K562 (cell line): ENCODE results near the gene NDST3.

ENCODE experiments used
- FOSL1 ChIP-seq: fragments of 200-800 bp; sonication (Bioruptor generic); conservative IDR thresholded peaks from 2 replicates; pipeline ENCODE4 v1.6.1; 2016; ENCODE audit warnings: missing genetic modification characterization, missing compliant biosample characterization
- HCFC1 ChIP-seq: IDR thresholded peaks from 2 replicates; pipeline ENCODE4 v1.6.1; 2012; ENCODE audit warnings: low read depth, low read length, improper control_type of control experiment
- POLR2A ChIP-seq: fragments of 450-650 bp; conservative IDR thresholded peaks from 2 replicates; pipeline ENCODE4 v1.6.1; 2016

GRCh38 chr4:118077767-118078105 lies 43.5 kb downstream of the NDST3 start:
- TF ChIP-seq HCFC1, result no peak
- no peak for TF ChIP-seq POLR2A
- TF ChIP-seq FOSL1, result no peak
